ENCODE measurements around the gene FAM149B1. TPM values are rescaled to one million over a fixed set of nuclear protein-coding genes. Genes with fewer than 3 reads are reported as not detected.

Gene FAM149B1
- total and polyA plus RNA-seq, 3 donors from 2014 or later = 28.7 to 65.1 (median 42.0) TPM

- no peaks in the 10 kb centered on the region for H3K27me3 ChIP-seq
- no peaks in the 10 kb centered on the region for H3K9me3 ChIP-seq
- no peak overlapping the region for H3K4me3 ChIP-seq
- H3K4me1 ChIP-seq = no peaks in the 10 kb centered on the region
- no peak overlapping the region for H3K27ac ChIP-seq
- WGBS, 2 donors = 75 to 79% methylated on average over 2 of the region's 2 CpGs
- H3K36me3 ChIP-seq (ENCODE audit: low read depth, missing control alignments) = no peaks in the 10 kb centered on the region
- no peak for DNase-seq
- intact Hi-C loops (cut with DNase I; ENCODE audit: low total_unique reads) = no loop called here
- TF ChIP-seq CTCF (IDR thresholded peaks at IDR 0.05) (no peak), POLR2A (IDR thresholded peaks at IDR 0.05) (no peak)
Measured at GRCh38 chr10:73131301-73131700, 36.6 kb upstream of the FAM149B1 start.

- no peaks in the 10 kb centered on the region for H3K9me3 ChIP-seq
- no peak for DNase-seq
- H3K36me3 ChIP-seq (ENCODE audit: low read depth, missing control alignments) = no peaks in the 10 kb centered on the region
- WGBS, 2 donors = 93 to 100% methylated on average over 2 of the region's 2 CpGs
- no peak overlapping the region for H3K4me3 ChIP-seq
- TF ChIP-seq CTCF (IDR thresholded peaks at IDR 0.05) (no peak), POLR2A (IDR thresholded peaks at IDR 0.05) (no peak)
- H3K27me3 ChIP-seq = no peaks in the 10 kb centered on the region
- H3K27ac ChIP-seq = no peak overlapping the region
- H3K4me1 ChIP-seq = no peaks in the 10 kb centered on the region
- intact Hi-C loops (cut with DNase I; ENCODE audit: low total_unique reads) = no loop called here
Measured at GRCh38 chr10:73131913-73132686, 35.8 kb upstream of the FAM149B1 start.

- no peak overlapping the region for H3K27ac ChIP-seq
- 72 to 92% methylated on average over 3 of the region's 3 CpGs for WGBS, 2 donors
- no peaks in the 10 kb centered on the region for H3K27me3 ChIP-seq
- no peak for DNase-seq
- no peak for TF ChIP-seq CTCF (IDR thresholded peaks at IDR 0.05)
- no peak for TF ChIP-seq POLR2A (IDR thresholded peaks at IDR 0.05)
- H3K36me3 ChIP-seq (ENCODE audit: low read depth, missing control alignments) = no peaks in the 10 kb centered on the region
- H3K9me3 ChIP-seq = no peaks in the 10 kb centered on the region
- intact Hi-C loops (cut with DNase I; ENCODE audit: low total_unique reads) = no loop called here
- no peaks in the 10 kb centered on the region for H3K4me1 ChIP-seq
- no peak overlapping the region for H3K4me3 ChIP-seq
Measured at GRCh38 chr10:73134727-73135126, 33.2 kb upstream of the FAM149B1 start.

- Histone ChIP-seq H3K27me3 (no peaks in the 10 kb centered on the region), H3K9me3 (no peaks in the 10 kb centered on the region), H3K27ac (no peak overlapping the region), H3K4me1 (no peaks in the 10 kb centered on the region), H3K36me3 (ENCODE audit: low read depth, missing control alignments) (no peaks in the 10 kb centered on the region), H3K4me3 (no peak overlapping the region)
- WGBS, 2 donors = 87 to 97% methylated on average over 2 of the region's 2 CpGs
- DNase-seq = no peak
- intact Hi-C loops (cut with DNase I; ENCODE audit: low total_unique reads) = no loop called here
- TF ChIP-seq POLR2A (IDR thresholded peaks at IDR 0.05) = no peak
- no peak for TF ChIP-seq CTCF (IDR thresholded peaks at IDR 0.05)
Measured at GRCh38 chr10:73136627-73137026, 31.3 kb upstream of the FAM149B1 start.

GRCh38 chr10:73139251-73139650 lies 28.7 kb upstream of the FAM149B1 start:
- no peaks in the 10 kb centered on the region for H3K9me3 ChIP-seq
- intact Hi-C loops (cut with DNase I; ENCODE audit: low total_unique reads) = no loop called here
- H3K4me1 ChIP-seq = no peaks in the 10 kb centered on the region
- no peak for DNase-seq
- no peak for TF ChIP-seq POLR2A (IDR thresholded peaks at IDR 0.05)
- no peak for TF ChIP-seq CTCF (IDR thresholded peaks at IDR 0.05)
- H3K27ac ChIP-seq = no peak overlapping the region
- H3K4me3 ChIP-seq = no peak overlapping the region
- 71 to 74% methylated on average over 2 of the region's 2 CpGs for whole genome bisulfite sequencing, 2 donors
- H3K27me3 ChIP-seq = no peaks in the 10 kb centered on the region
- no peaks in the 10 kb centered on the region for H3K36me3 ChIP-seq (ENCODE audit: low read depth, missing control alignments)

Data from testis (tissue), 3 donors.